ENCODE measurements around the gene PHEX.

PHEX gene

DNA sequence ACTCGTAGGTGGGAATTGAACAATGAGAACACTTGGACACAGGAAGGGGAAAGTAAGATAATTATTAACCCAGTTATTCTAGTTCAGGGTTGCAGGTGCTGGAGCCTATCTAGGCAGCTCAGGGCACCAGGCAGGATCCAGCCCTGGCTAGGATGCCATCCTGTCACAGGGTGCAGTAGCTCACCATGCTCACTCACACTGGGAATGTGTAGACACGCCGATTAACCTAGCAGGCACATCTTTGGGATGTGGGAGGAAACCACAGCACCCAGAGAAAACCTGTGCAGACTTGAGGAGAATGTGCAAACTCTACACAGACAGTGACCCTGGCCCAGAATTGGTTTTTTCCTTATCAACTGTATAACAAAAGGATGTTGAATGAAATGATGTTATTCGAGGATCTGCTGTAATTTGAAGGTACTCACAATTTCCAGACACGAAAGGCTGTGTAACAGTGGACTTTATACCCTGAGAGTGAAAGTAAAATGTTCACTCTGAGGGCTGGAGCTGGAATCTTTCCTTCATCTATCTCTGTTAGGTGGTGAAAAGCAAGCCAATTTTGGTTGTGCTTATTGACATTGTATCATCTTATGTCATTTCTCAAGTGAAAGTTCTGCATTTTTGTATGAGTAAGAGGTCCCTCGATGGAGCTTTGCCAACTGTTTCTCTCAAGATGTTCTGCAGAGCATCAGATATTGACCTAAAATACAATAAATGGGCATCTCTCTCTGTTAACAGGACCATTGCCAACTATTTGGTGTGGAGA lies 78.8 kb downstream of the PHEX start:
- DNase-seq = no peak

GRCh38 chrX:22116605-22117546 lies 84.8 kb downstream of the PHEX start:
- no peak for DNase-seq

DNA sequence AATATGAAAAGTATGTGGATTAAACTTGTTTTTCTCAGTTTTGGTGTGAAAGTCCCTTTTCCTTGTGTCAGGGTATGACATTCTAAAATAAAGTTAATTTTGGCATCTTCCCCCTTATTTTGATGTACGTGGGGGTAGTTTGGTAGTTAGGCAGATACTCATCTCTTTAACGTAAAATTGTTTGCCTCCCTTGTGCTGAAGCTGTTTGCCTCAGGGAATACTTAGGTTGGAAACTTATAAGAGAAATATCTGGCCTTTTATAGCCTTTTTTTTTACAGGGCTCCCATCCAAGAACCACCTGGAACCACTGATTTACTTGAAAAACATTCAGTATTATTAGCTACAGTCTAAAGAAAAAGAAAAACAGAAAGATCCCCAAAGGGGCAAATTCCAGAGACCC lies 85.5 kb downstream of the PHEX start:
- DNase-seq = no peak

- DNase-seq = no peak
Observed at GRCh38 chrX:22118161-22118830, 86.2 kb downstream of the PHEX start.

DNA sequence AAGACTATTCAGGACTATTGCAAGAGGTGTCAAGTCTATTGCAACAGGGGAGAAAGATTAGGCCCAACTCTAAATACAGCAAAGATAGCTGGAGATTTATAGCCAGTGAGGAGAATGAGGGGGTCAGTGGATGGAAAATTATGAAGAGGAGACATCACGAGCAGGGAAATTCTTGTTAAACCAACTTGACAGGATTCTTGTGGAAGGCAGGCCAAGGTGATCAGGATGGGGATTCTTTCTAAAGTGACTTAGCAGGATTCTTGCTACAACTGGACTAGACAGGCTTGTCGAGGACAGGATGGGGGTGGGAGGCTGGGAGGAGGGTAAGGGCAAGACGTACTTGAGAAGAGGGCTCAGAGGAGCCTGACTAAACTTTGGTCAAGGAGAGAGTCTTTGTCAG lies 89.0 kb downstream of the PHEX start:
- DNase-seq = no peak

DNA sequence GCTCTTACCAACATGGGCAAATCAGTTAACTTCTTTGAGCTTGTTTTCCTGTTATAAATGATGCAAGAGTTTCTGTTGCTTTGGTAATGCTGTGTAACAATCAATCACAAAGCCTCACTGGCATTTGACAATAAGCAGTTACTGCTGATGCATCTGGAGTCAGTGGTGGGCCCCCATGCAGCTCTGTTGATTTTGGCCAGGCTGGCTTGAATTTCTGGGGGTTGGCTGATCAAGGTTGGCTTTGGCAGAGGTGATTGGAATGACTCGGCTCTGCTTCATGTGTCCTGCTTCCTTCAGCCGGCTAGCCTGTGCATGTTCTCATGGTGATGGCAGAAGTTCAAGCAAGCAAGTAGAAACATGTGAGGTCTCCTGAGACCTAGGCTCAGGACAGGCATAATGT lies 90.4 kb downstream of the PHEX start:
- DNase-seq = no peak

DNA sequence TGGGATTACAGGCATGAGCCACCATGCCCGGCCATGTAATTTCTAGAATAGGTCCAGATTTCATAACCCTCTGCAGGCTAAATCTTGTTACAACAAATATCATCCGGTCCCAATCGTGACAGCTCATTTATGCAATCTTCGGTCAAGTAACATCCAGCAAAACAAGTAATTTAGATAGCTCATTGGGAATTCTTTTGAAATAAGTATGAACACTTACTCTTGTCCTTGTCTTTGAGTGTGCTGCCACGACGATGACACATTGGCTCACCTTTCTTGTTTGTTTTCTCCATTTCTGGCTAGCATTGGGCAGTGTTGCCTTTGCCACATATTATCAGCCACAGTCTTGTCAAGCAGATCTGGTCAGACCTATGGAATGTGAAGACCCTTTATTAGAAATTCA lies 92.0 kb downstream of the PHEX start:
- no peak for DNase-seq

DNA sequence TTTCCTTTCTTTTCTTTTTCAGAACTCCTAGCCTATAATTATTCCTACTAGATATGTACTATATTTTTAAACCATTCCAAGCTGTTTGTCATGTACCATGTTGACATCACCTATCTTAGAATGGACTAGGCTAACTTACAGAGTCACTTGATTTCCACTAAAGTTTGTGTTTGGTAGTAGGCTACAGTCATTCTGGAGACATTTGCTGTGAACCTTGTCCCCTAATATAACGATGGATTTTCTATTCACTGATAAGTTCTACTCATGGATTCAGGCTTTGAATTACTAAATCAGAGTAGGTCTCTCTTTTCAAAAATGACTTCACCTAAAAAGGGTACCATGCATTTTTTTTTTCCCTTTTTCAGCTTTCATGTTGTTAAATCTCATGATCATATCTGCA lies 93.4 kb downstream of the PHEX start:
- no peak for DNase-seq

GRCh38 chrX:22126327-22126726 lies 94.2 kb downstream of the PHEX start:
- DNase-seq = no peak

DNA sequence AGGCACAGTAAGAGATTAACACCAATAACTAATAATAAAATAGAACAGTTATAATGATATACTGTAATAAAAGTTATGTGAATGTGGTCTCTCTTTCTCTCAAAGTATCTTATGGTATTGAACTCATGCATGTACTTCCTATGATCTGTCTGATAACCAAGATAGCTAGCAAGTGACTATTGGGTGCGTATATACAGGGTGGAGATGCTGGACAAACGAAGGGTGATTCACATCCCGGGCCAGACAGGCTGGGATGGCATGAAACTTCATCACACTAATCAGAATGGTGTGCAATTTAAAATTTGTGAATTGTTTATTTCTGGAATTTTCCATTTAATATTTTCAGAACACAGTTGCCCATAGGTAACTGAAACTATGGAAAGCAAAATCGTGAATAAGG lies 96.8 kb downstream of the PHEX start:
- no peak for DNase-seq

DNA sequence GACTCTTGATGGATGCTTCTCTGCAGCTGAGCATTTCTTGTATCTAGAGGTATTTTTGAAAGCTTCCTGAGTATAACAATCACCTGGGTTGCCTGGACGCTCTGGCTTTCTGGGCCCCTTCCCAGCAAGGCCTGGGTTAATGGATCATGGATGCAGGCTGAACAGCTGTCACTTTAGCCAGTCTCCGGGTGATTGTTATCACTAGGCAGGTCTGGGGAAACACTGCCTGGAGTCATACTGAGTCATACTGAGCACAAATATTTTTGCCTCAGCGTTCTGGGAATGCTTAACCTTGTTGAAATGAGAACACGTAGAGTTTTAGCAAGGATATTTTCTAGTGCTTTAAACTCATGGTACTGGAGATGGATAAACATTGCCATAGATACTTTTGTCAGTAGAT lies 102.6 kb downstream of the PHEX start:
- DNase-seq = no peak

- DNase-seq = no peak
Observed at GRCh38 chrX:22135171-22135711, 103.1 kb downstream of the PHEX start.

DNA sequence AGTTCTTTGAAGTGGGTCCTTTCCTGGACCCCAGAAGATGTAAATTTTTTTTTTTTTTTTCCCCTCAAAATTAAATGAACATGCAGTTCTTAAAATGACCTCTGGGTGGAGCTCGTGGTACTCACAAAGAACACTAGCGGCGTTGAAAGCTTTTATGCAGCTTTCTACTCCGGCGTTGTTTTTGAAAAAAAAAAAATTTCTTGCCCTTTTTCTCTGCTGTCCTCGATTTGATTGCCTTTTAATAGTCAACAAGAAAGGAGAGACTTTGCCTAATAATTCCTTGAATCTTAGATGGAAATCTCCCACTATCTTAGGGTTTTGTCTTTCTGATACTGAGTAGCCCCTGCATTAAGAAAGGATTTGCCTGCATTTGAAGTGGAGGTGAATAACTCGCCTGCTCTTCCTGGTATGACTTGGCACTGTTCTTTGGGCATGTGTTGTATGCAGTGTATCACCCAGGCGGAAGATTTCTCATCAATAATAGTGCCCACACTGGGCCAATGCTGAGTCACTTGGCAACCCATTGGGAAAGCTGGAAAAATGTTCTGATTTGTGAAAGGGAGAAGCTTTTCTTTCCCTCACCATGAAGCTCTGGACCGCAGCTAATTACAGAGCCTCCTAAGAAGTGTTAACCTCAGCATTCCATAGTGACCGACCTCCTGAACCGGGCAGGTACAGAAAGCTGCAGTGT lies 104.0 kb downstream of the PHEX start:
- DNase-seq = no peak

- no peak for DNase-seq
Observed at GRCh38 chrX:22136711-22137110, 104.6 kb downstream of the PHEX start.

DNA sequence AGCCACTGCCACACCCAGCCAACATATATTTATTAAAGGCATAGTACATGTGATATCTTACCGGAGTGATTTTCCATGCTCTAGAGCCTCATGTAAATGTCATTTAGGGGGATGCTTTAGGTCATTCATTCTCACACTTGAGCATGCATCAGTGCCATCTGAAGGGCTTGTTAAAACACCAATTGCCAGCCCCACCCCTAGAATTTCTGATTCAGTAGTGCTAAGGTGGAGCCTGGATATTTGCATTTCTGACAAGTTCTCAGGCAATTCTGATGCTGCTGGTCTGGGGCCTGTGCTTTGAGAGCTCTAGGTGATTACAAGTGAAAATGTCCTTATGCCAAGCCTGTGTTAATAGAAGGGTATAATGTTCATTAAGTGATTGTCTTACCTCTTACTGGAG lies 107.7 kb downstream of the PHEX start:
- DNase-seq = no peak

- DNase-seq = no peak
Observed at GRCh38 chrX:22141047-22141730, 109.1 kb downstream of the PHEX start.

DNA sequence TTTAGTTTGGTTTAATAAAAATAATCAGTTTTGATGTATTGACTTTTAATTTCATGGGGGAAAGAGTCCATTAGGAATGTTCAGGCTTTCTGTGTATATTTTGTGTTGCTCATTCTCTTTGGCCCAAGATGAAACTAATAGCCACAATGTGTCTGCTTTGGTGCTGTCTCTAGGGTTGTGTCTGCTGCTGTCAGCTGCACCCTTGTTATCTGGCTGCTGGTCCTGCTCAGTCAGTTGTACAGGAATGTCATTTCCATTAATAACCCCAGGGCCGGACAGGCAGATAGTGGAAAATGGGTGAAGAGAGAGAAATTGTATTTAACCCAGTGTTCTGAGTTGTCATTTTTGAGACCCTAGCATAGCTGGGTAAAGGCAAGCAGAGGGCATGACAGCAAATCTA lies 115.1 kb downstream of the PHEX start:
- DNase-seq = no peak

GRCh38 chrX:22147942-22148341 lies 115.8 kb downstream of the PHEX start:
- DNase-seq = no peak

DNA sequence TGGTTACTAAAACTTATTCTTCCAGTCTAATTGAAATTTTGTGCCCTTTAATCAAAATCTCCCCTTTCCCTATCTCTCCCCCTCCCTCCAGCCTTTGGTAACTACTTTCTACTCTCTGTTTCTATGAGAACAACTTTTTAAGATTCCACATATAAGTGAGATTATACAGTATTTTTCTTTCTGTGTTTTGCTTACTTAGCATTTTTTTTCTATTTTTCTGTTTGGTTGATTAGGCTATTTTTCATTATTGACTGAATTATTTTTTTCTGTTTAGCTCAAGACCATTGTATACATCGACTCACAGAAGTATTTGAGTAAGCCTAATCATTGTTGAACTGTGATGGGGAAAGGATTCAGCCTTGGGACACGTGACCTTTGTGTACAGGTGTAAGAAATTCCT lies 116.4 kb downstream of the PHEX start:
- no peak for DNase-seq

GRCh38 chrX:22150371-22150770 lies 118.2 kb downstream of the PHEX start:
- DNase-seq = no peak

GRCh38 chrX:22155126-22155525 lies 123.0 kb downstream of the PHEX start:
- no peak for DNase-seq

DNA sequence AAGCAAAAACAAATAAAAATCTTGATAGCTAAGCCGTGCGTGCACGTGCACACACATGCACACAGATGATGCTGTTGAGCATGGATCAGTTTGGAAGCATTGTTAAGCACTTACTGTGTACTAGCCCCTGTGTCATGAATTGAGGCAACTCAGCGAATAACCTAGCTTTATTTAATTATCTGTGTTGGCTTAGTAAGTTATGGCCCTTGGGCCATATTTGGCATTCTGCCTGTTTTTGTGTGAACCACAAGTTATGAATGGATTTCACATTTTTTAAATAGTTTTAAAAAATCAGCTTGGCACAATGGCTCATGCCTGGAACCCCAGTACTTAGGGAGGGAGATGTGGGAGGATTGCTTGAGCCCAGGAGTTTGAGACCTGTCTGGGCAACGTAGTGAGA lies 126.9 kb downstream of the PHEX start:
- no peak for DNase-seq

All from stimulated activated CD4-positive, alpha-beta T cell treated with anti-CD3 and anti-CD28 coated beads, Interleukin-15, amount 100 ng/mL, for 24 hours (primary cell).